Nephron (organoid): ENCODE results near the gene GALNT18.

Source experiments
- H3K27ac Mint-ChIP-seq, 3 experiments: 2 replicates each; pipeline ENCODE4 v1.8.0; 2020; ENCODE audit warnings: mixed read lengths in 3 of 3, mild to moderate bottlenecking in 2 of 3, moderate library complexity in 1 of 3
- H3K27me3 Mint-ChIP-seq: 2 replicates; pipeline ENCODE4 v1.8.0; 2021; ENCODE audit warnings: low read depth, mild to moderate bottlenecking, moderate library complexity, mixed read lengths
- H3K36me3 Mint-ChIP-seq: 2 replicates; pipeline ENCODE4 v1.8.0; 2020; ENCODE audit warnings: low read depth, mixed read lengths
- H3K4me1 Mint-ChIP-seq: 2 replicates; pipeline ENCODE4 v1.8.0; 2020; ENCODE audit warnings: mixed read lengths
- H3K4me3 Mint-ChIP-seq, 3 experiments: 2 replicates each; pipeline ENCODE4 v1.8.0; 2020; ENCODE audit warnings: mild to moderate bottlenecking in 3 of 3, mixed read lengths in 3 of 3, moderate library complexity in 2 of 3
- H3K9me3 Mint-ChIP-seq: 2 replicates; pipeline ENCODE4 v1.8.0; 2020; ENCODE audit warnings: mixed read lengths
- TF ChIP-seq, protein P1 (sequence below), 3 experiments: fragments of 200-600 bp; sonication (generic); IDR thresholded peaks; one replicate each; pipeline ENCODE4 v1.5.0; 2021; ENCODE audit warnings: antibody characterized with exemption in 3 of 3; ENCODE audit not compliant: unreplicated experiment in 3 of 3

Gene GALNT18

DNA sequence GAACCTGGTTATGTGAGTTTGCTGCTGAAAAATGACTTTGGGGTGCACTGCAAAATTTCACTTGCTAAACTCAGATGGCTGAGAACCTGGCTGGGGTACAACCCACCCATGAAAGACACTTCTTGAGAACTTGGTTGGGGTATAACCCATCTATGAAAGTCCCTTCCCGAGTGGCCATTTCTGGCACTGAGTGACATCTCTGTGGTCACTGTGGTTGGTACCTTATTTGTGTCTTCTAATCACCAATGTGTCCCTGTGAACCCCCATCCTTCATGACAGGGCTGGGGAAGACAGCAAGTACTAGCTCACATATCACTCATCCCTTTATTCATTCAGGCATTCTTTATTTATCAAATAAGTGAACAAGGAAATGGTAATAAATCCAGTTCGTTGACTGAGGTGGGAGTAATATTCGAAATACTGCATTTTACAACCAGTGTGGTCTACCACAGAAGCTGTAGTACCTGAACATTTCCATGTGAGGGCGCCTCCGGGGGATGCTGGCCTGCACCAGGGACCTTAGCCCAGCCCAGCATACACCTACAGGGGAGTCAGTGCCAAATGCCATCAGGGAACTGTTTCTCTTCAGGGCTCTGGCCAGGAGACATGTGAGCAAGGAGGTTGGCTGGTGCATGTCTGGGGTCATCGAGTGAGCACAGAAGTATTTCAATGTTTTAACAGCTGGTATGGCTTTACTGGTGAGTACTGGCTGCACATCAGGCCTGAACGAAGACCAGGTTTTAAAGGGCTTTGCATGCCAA, 390.8 kb downstream of the GALNT18 start:
- H3K9me3 Mint-ChIP-seq: peaks cover 2% of the 10 kb centered on the region
- peaks cover 16% of the 10 kb centered on the region for H3K27me3 Mint-ChIP-seq

DNA sequence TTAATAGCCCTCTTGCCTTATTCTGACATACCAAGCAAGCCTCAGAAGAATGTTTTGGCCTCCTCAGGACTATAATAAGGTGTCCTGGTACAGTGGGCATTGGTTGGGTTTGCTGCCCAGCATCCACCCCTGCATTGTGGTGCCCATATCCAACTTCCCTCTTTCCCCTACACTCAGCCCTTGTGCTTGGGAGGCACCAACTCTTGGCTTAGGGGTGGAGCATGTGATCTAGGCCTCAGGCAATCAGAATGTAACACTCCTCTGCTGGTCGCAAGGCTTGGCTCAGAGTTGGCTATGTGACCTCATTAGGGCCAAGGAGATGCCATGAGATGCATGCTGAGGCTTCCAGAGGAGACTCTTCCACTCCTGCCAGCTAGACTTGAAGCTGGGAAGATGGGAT, 391.7 kb downstream of the GALNT18 start:
- Mint-ChIP-seq H3K4me3 (no peak overlapping the region), H3K27ac (no peak overlapping the region), H3K36me3 (no peaks in the 10 kb centered on the region), H3K9me3 (peaks cover 2% of the 10 kb centered on the region), H3K27me3 (peaks cover 16% of the 10 kb centered on the region), H3K4me1 (no peaks in the 10 kb centered on the region)
- TF ChIP-seq, protein P1, sequence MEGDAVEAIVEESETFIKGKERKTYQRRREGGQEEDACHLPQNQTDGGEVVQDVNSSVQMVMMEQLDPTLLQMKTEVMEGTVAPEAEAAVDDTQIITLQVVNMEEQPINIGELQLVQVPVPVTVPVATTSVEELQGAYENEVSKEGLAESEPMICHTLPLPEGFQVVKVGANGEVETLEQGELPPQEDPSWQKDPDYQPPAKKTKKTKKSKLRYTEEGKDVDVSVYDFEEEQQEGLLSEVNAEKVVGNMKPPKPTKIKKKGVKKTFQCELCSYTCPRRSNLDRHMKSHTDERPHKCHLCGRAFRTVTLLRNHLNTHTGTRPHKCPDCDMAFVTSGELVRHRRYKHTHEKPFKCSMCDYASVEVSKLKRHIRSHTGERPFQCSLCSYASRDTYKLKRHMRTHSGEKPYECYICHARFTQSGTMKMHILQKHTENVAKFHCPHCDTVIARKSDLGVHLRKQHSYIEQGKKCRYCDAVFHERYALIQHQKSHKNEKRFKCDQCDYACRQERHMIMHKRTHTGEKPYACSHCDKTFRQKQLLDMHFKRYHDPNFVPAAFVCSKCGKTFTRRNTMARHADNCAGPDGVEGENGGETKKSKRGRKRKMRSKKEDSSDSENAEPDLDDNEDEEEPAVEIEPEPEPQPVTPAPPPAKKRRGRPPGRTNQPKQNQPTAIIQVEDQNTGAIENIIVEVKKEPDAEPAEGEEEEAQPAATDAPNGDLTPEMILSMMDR (IDR thresholded peaks at IDR 0.05; ENCODE audit: unreplicated experiment in 3 of 3): no peak

More for the DNA sequence above, 390.8 kb downstream of the GALNT18 start:
- no peak overlapping the region for H3K4me3 Mint-ChIP-seq
- no peaks in the 10 kb centered on the region for H3K4me1 Mint-ChIP-seq
- H3K27ac Mint-ChIP-seq: no peak overlapping the region
- no peaks in the 10 kb centered on the region for H3K36me3 Mint-ChIP-seq
- TF ChIP-seq, protein P1 (IDR thresholded peaks at IDR 0.05; ENCODE audit: unreplicated experiment in 3 of 3): peak in 2 of 3 experiments; percentile 21 to 37

DNA sequence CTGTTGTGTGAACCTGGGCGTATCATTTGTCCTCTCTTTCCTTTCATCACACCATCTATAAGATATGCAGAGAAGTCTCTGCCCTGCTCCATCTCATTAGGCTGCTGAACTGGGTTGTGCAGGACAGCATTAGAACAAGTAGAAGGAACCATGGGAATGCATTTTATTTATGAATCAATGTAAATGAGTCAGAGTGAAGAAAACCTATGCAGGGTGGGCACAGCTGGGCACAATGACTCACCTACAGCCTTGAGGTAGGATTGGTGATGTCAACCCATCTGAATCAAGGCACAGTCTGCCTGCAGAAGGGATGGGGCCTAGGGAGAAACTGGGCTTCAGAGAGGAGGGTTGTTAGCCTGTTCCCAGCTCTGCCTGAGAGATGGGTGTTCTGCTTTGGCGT, 392.2 kb downstream of the GALNT18 start:
- H3K4me3 Mint-ChIP-seq: no peak overlapping the region
- no peak overlapping the region for H3K27ac Mint-ChIP-seq
- H3K9me3 Mint-ChIP-seq: peaks cover 2% of the 10 kb centered on the region
- H3K27me3 Mint-ChIP-seq: peaks cover 16% of the 10 kb centered on the region
- no peaks in the 10 kb centered on the region for H3K36me3 Mint-ChIP-seq
- no peaks in the 10 kb centered on the region for H3K4me1 Mint-ChIP-seq
- TF ChIP-seq, protein P1 (IDR thresholded peaks at IDR 0.05; ENCODE audit: unreplicated experiment in 3 of 3): no peak

DNA sequence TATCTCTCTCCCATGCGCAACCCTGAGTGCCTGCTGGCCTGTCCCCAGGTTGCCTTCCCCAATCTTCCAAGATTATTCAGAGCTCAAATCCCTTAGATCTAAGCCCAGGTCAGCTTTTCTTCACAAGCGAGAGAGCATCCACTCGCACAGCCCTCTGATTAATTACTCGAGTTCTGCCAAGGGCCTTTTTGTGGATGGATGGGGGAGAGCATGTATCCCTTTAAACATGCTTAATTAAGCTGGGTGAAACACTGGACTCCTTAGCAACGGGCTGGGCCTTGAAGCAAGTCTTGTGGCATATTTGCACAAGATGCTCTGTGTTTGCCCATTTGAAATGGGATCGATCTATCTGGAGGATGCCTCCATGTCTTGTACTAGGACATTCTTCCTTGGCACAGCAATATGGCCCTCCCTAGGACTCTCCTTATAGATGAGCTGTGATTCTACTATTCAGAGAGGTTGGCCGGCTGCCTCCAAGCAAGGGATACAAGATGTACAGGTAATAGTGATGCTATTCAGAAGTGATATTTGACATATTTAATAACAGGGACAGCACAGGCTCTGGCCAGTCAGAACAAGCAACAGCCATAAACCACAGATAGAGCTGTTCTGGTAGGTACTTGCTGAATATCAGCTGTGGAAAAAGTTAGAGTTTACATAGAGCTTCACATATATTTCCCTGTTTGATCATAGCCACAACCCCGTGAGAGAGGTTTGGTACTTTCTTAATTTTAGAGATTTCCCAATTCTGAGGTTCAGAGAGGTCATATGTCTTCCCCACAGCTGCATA, 394.3 kb downstream of the GALNT18 start:
- Mint-ChIP-seq H3K4me1 (no peaks in the 10 kb centered on the region), H3K27me3 (peaks cover 18% of the 10 kb centered on the region), H3K36me3 (no peaks in the 10 kb centered on the region), H3K27ac (no peak overlapping the region), H3K9me3 (peaks cover 2% of the 10 kb centered on the region), H3K4me3 (no peak overlapping the region)
- TF ChIP-seq, protein P1 (IDR thresholded peaks at IDR 0.05; ENCODE audit: unreplicated experiment in 3 of 3): no peak
